ENCODE results near the gene PCSK2.

- TF ChIP-seq POLR2AphosphoS2 (conservative IDR thresholded peaks at IDR 0.05; ENCODE audit: low read length) (no peak), POLR2A (IDR thresholded peaks at IDR 0.05; ENCODE audit: low read length) (no peak)
- TF ChIP-seq, protein P1, sequence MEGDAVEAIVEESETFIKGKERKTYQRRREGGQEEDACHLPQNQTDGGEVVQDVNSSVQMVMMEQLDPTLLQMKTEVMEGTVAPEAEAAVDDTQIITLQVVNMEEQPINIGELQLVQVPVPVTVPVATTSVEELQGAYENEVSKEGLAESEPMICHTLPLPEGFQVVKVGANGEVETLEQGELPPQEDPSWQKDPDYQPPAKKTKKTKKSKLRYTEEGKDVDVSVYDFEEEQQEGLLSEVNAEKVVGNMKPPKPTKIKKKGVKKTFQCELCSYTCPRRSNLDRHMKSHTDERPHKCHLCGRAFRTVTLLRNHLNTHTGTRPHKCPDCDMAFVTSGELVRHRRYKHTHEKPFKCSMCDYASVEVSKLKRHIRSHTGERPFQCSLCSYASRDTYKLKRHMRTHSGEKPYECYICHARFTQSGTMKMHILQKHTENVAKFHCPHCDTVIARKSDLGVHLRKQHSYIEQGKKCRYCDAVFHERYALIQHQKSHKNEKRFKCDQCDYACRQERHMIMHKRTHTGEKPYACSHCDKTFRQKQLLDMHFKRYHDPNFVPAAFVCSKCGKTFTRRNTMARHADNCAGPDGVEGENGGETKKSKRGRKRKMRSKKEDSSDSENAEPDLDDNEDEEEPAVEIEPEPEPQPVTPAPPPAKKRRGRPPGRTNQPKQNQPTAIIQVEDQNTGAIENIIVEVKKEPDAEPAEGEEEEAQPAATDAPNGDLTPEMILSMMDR (IDR thresholded peaks at IDR 0.05): no peak
These were observed 116.3 kb downstream of the PCSK2 start for GRCh38 chr20:17343091-17343490.

Measured in A549 (cell line).